Measurements from ENCODE around the gene PLIN4. TPM values are rescaled to one million over a fixed set of nuclear protein-coding genes. Genes with fewer than 3 reads are reported as not detected.

Gene PLIN4
- total and polyA plus RNA-seq, 2 donors (not counting 3 experiments of a cell fraction or from before 2014, with no cell fraction given), result 0.01 TPM; not detected in 1

GRCh38 chr19:4517451-4518057 is 732 bp downstream of the PLIN4 start:
- Histone ChIP-seq H3K79me2 (ENCODE audit: control insufficient read depth, insufficient read depth, low read length) (no peaks in the 10 kb centered on the region), H3K27ac (ENCODE audit: insufficient read depth, low read depth, low read length) (no peak overlapping the region), H4K20me1 (replicated peaks; ENCODE audit: control insufficient read depth, extremely low read depth, insufficient read depth, low read length) (no peaks in the 10 kb centered on the region), H3K9me1 (replicated peaks; ENCODE audit: control insufficient read depth, extremely low read depth, insufficient read depth, low read length) (no peaks in the 10 kb centered on the region), H3K9me3 (replicated peaks; ENCODE audit: control insufficient read depth, insufficient read depth, low read length) (no peaks in the 10 kb centered on the region), H3K4me2 (ENCODE audit: insufficient read depth, low read length) (no peak overlapping the region), H2AFZ (ENCODE audit: low read depth, low read length) (no peak overlapping the region), H3K27me3 (ENCODE audit: control insufficient read depth in 2 of 2, insufficient read depth in 2 of 2, low read length in 2 of 2) (no peaks in the 10 kb centered on the region), H3K36me3 (ENCODE audit: control insufficient read depth in 2 of 2, extremely low read depth in 1 of 2, insufficient read depth in 2 of 2, low read length in 2 of 2) (no peaks in the 10 kb centered on the region), H3K4me3 (replicated peaks in 1 of 3; ENCODE audit: insufficient read depth in 1 of 3, low read depth in 1 of 3, low read length in 3 of 3) (no peak overlapping the region), H3K9ac (replicated peaks; ENCODE audit: extremely low read depth, insufficient read depth, low read length) (no peak overlapping the region), H3K4me1 (ENCODE audit: control insufficient read depth, extremely low read depth, insufficient read depth, low read length) (no peaks in the 10 kb centered on the region)
- no peak for DNase-seq (ENCODE audit: low read depth, low spot score)
- dilution Hi-C loops (cut with MboI; ENCODE audit: extremely low pct_ligation_motif_present, low sequenced_read_pairs), result no loop called here
- no peak for TF ChIP-seq MYC (IDR thresholded peaks at IDR 0.05; ENCODE audit: low read depth, low read length)
- TF ChIP-seq FOS (IDR thresholded peaks at IDR 0.05; ENCODE audit: borderline replicate concordance, insufficient read depth, low read length), result no peak
- TF ChIP-seq POLR2A (IDR thresholded peaks at IDR 0.05; ENCODE audit: low read depth, low read length), result no peak
- no peak for TF ChIP-seq GATA2 (IDR thresholded peaks at IDR 0.05; ENCODE audit: insufficient read depth, insufficient read length, low read depth, low read length)
- TF ChIP-seq EZH2 (IDR thresholded peaks at IDR 0.05; ENCODE audit: borderline replicate concordance, low read depth, low read length, severe bottlenecking), result no peak
- TF ChIP-seq POLR2AphosphoS5 (IDR thresholded peaks at IDR 0.05; ENCODE audit: insufficient read depth, low read depth, low read length), result no peak
- TF ChIP-seq JUN (IDR thresholded peaks at IDR 0.05; ENCODE audit: borderline replicate concordance, insufficient read depth, insufficient read length, low read depth), result no peak
- TF ChIP-seq CTCF (IDR thresholded peaks at IDR 0.05; ENCODE audit: extremely low read depth in 1 of 2, insufficient read depth in 1 of 2, low read depth in 1 of 2, low read length in 2 of 2), result no peak
- TF ChIP-seq MAX (IDR thresholded peaks at IDR 0.05; ENCODE audit: insufficient read depth, insufficient read length), result no peak
- BruUV-seq (replicated peaks), result no TSS peak
- intact Hi-C loops (cut with micrococcal nuclease), result no loop called here
- FAIRE-seq, result no peak
- CTCF ChIA-PET, result interaction anchor here (0.7 to 2.8 kb wide), 7 partner anchors 8 to 250 kb away, joined by 3 to 17 read pairs (median 4); no protein-coding TSS in a partner anchor
- POLR2A ChIA-PET, result interaction anchor here (0.6 kb wide), 1 partner anchor 102 kb away, joined by 3 read pairs; no protein-coding TSS in a partner anchor
